ENCODE data around the gene SLC39A1.

SLC39A1 gene

GRCh38 chr1:153922972-153923925, 40.1 kb downstream of the SLC39A1 start, which contains the start of gene GATAD2B:
Gene GATAD2B, minus strand, starts transcription at chr1:153922972. Its CDS starts 94,625 bp downstream, at chr1:153828347.
- Histone ChIP-seq H3K27ac (peak within 1 kb of the TSS; percentile 95 to 97), H3K4me3 (peak within 1 kb of the TSS; percentile 98 to 100), H3K9me3 (no peaks in the 10 kb centered on the region), H3K4me1 (peaks cover 4 to 42% (median 32%) of the 10 kb centered on the region in 4 donors), H3K36me3 (peaks cover 0 to 4% (median 0%) of the 10 kb centered on the region in 3 donors), H3K27me3 (no peaks in the 10 kb centered on the region)
- DNase-seq, result peak; percentile 100
- intact Hi-C loops (cut with DNase I; ENCODE audit: low total_unique reads), result loop anchor here (10.0 kb wide), 1 partner anchor 52 kb away; the partner anchor contains the start of gene JTB
- TF ChIP-seq CTCF (IDR thresholded peaks at IDR 0.05), result peak in 1 of 2 experiments; percentile 15

GRCh38 chr1:153922076-153922971, 41.0 kb downstream of the SLC39A1 start:
- H3K9me3 ChIP-seq, result no peaks in the 10 kb centered on the region

GRCh38 chr1:153921803-153922075, 41.6 kb downstream of the SLC39A1 start:
- H3K27ac ChIP-seq, result peak overlapping the region; percentile 95 to 97
- no peak for TF ChIP-seq CTCF (IDR thresholded peaks at IDR 0.05)
- peaks cover 4 to 52% (median 34%) of the 10 kb centered on the region in 4 donors for H3K4me1 ChIP-seq
- peaks cover 0 to 4% (median 0%) of the 10 kb centered on the region in 3 donors for H3K36me3 ChIP-seq
- no peak for DNase-seq
- H3K4me3 ChIP-seq, result peak overlapping the region; percentile 98 to 100
- no peaks in the 10 kb centered on the region for H3K27me3 ChIP-seq
- intact Hi-C loops (cut with DNase I; ENCODE audit: low total_unique reads), result loop anchor here (10.0 kb wide), 1 partner anchor 53 kb away; the partner anchor contains the start of gene JTB
- H3K9me3 ChIP-seq, result no peaks in the 10 kb centered on the region

More at GRCh38 chr1:153922076-153922971, 41.0 kb downstream of the SLC39A1 start:
- Histone ChIP-seq H3K36me3 (peaks cover 0 to 4% (median 0%) of the 10 kb centered on the region in 3 donors), H3K4me3 (peak overlapping the region; percentile 98 to 100), H3K4me1 (peaks cover 4 to 46% (median 32%) of the 10 kb centered on the region in 4 donors), H3K27me3 (no peaks in the 10 kb centered on the region), H3K27ac (peak overlapping the region; percentile 95 to 97)
- peak; percentile 39 to 81 for DNase-seq
- intact Hi-C loops (cut with DNase I; ENCODE audit: low total_unique reads), result loop anchor here (10.0 kb wide), 1 partner anchor 52 kb away; the partner anchor contains the start of gene JTB
- TF ChIP-seq CTCF (IDR thresholded peaks at IDR 0.05), result no peak

GRCh38 chr1:153921080-153921802, 42.1 kb downstream of the SLC39A1 start:
- no peak for DNase-seq
- TF ChIP-seq CTCF (IDR thresholded peaks at IDR 0.05), result no peak
- no peaks in the 10 kb centered on the region for H3K9me3 ChIP-seq
- peak overlapping the region; percentile 98 to 100 for H3K4me3 ChIP-seq
- H3K27ac ChIP-seq, result peak overlapping the region; percentile 95 to 97
- peaks cover 4 to 54% (median 34%) of the 10 kb centered on the region in 4 donors for H3K4me1 ChIP-seq
- peaks cover 0 to 4% (median 0%) of the 10 kb centered on the region in 3 donors for H3K36me3 ChIP-seq
- no peaks in the 10 kb centered on the region for H3K27me3 ChIP-seq
- intact Hi-C loops (cut with DNase I; ENCODE audit: low total_unique reads), result loop anchor here (10.0 kb wide), 1 partner anchor 54 kb away; the partner anchor contains the start of gene JTB
